IPS-15b (cell line): ENCODE measurements around the gene CHRNA10.
"Not testable (repeated sequence)": the region's sequence is repeated elsewhere in the genome, so short reads cannot be mapped to it uniquely, and the experiment has no call there.

ENCODE experiments used
- H3K27me3 ChIP-seq: one replicate; pipeline ENCODE4 v1.6.1; 2013; ENCODE audit warnings: low read length; ENCODE audit not compliant: control insufficient read depth, insufficient read depth
- H3K36me3 ChIP-seq: one replicate; pipeline ENCODE4 v1.6.1; 2013; ENCODE audit warnings: low read length; ENCODE audit not compliant: control insufficient read depth, insufficient read depth
- H3K4me1 ChIP-seq: one replicate; pipeline ENCODE4 v1.6.1; 2013; ENCODE audit warnings: mild to moderate bottlenecking, low read length; ENCODE audit not compliant: control insufficient read depth, insufficient read depth
- H3K4me3 ChIP-seq: one replicate; pipeline ENCODE4 v1.5.1; 2013; ENCODE audit warnings: low read depth, low read length
- H3K9ac ChIP-seq: one replicate; pipeline ENCODE4 v1.6.1; 2013; ENCODE audit warnings: low read depth, mild to moderate bottlenecking, low read length
- H3K9me3 ChIP-seq: one replicate; pipeline ENCODE4 v1.6.1; 2013; ENCODE audit warnings: mild to moderate bottlenecking, low read length; ENCODE audit not compliant: control insufficient read depth, insufficient read depth

CHRNA10 gene

DNA sequence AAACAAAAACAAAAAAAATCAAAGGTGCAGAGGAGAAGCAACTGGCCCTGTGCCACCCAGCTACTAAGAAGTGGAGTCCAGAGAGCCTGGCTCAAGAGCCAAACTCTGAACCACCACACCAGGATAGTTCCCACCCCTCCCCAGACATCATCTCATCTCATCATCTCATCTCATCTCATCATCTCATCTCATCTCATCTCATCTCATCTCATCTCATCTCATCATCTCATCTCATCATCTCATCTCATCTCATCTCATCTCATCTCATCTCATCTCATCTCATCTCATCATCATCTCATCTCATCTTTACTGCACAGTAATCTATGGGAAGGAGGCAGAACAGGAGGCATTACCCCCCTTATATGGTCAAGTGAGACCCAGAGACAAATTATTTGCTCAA, 8.3 kb downstream of the CHRNA10 start:
- no peaks in the 10 kb centered on the region for H3K27me3 ChIP-seq
- no peaks in the 10 kb centered on the region for H3K9me3 ChIP-seq
- no peak overlapping the region for H3K4me3 ChIP-seq
- peaks cover 2% of the 10 kb centered on the region for H3K36me3 ChIP-seq
- no peak overlapping the region for H3K9ac ChIP-seq
- no peaks in the 10 kb centered on the region for H3K4me1 ChIP-seq

DNA sequence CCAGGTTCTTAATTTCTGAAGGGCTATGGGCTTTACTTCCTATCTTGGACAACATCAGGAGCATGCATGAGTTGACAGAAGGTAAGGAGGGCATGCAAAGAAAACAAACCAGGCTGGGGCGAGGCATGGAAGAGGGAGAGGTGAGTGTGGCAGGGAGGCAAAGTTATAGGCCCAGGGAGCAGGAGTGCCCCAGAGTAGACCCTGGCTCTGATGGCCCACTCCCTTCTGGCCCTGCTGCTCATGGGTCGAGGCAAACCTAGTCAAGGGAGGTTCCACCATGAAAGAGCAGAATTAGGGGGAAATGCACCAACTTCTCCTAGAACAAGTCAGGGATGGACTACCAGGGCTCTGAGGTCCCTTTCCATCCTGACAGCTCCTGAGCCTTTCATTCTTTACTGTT, 10.2 kb downstream of the CHRNA10 start:
- no peaks in the 10 kb centered on the region for H3K4me1 ChIP-seq
- no peaks in the 10 kb centered on the region for H3K9me3 ChIP-seq
- no peak overlapping the region for H3K9ac ChIP-seq
- peaks cover 2% of the 10 kb centered on the region for H3K36me3 ChIP-seq
- no peaks in the 10 kb centered on the region for H3K27me3 ChIP-seq
- no peak overlapping the region for H3K4me3 ChIP-seq

DNA sequence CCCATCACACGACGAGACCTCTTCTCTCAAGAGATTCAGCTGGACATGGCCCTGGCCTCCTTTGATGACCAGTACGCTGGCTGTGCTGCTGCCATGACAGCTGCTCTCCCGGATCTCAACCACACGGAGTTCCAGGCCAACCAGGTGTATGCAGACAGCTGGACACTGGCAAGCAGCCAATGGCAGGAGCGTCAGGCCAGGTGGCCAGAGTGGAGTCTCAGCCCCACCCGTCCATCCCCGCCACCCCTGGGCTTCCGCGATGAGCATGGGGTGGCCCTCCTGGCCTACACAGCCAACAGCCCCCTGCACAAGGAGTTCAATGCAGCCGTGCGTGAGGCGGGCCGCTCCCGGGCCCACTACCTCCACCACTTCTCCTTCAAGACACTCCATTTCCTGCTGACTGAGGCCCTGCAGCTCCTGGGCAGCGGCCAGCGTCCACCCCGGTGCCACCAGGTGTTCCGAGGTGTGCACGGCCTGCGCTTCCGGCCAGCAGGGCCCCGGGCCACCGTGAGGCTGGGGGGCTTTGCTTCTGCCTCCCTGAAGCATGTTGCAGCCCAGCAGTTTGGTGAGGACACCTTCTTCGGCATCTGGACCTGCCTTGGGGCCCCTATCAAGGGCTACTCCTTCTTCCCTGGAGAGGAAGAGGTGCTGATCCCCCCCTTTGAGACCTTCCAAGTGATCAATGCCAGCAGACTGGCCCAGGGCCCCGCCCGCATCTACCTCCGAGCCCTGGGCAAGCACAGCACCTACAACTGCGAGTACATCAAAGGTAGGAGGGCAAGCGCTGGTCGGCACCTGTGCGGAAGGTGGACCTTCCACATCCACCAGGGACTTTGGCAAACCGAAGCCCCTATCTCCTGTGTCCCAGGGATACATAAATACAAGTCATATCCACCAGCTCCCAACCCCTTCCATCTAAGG, 11.3 kb downstream of the CHRNA10 start:
- H3K4me3 ChIP-seq: no peak overlapping the region
- peaks cover under 1% of the 10 kb centered on the region for H3K27me3 ChIP-seq
- H3K4me1 ChIP-seq: no peaks in the 10 kb centered on the region
- H3K9ac ChIP-seq: no peak overlapping the region
- no peaks in the 10 kb centered on the region for H3K9me3 ChIP-seq
- H3K36me3 ChIP-seq: peaks cover 2% of the 10 kb centered on the region

DNA sequence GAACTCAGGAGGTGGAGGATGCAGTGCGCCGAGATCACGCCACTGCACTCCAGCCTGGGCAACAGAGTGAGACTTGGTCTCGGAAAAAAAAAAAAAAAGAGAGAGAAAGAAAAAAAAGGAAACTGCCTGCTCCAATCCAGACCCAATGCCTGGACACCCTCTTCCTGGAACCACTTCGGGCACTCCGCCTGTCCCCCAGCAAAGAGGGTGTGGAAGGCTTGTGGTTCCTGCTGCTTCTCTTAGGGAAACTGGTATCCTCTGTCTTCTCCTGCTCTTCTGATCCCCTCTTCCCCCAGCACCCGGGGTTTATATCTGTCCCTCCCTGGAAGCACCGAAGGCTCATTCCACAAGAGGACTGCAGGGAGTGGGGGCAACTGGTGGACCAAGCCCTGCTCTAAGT, 12.9 kb downstream of the CHRNA10 start:
- Histone ChIP-seq H3K4me1 (no peaks in the 10 kb centered on the region), H3K9me3 (no peaks in the 10 kb centered on the region), H3K4me3 (no peak overlapping the region), H3K27me3 (peaks cover 5% of the 10 kb centered on the region), H3K9ac (no peak overlapping the region), H3K36me3 (no peaks in the 10 kb centered on the region)

DNA sequence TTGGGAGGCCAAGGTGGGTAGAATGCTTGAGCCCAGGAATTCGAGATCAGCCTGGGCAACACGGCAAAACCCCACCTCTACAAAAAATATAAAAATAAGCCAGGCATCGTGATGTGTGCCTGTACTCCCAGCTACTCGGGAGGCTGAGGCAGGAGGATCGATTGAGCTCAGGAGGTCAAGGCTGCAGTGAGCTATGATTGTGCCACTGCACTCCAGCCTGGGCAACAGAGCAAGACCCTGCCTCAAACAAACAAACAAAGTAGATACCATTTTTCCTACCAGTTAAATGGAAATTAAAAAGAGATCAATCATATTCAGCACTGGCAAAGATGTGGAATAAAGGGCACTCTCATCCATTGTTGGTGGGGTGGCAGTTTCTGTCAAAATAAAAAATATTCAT, 13.9 kb downstream of the CHRNA10 start:
- not testable (repeated sequence) for H3K27me3 ChIP-seq, H3K9ac ChIP-seq, H3K9me3 ChIP-seq, H3K4me1 ChIP-seq, H3K4me3 ChIP-seq, H3K36me3 ChIP-seq

DNA sequence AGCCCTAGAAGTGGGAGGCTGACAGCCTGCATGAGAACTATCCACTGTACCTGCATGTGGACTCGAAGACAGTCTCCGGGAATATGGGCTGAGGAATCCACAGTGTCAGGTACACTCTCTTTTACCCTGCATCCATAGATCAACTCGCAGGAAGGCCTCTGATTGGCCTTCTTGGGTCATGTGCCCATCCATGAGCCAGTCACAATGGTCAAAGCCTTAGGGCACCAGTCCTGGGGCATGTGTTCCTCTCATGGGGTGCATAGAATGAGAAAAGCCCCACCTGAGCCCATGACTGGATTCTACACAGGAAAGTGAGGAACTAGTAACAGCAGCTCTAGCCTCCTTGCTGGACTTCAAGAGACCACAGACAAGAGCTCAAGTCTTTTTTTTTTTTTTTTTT, 15.6 kb downstream of the CHRNA10 start:
- Histone ChIP-seq H3K9ac (no peak overlapping the region), H3K27me3 (peaks cover 5% of the 10 kb centered on the region), H3K4me3 (no peak overlapping the region), H3K4me1 (no peaks in the 10 kb centered on the region), H3K9me3 (no peaks in the 10 kb centered on the region), H3K36me3 (no peaks in the 10 kb centered on the region)

DNA sequence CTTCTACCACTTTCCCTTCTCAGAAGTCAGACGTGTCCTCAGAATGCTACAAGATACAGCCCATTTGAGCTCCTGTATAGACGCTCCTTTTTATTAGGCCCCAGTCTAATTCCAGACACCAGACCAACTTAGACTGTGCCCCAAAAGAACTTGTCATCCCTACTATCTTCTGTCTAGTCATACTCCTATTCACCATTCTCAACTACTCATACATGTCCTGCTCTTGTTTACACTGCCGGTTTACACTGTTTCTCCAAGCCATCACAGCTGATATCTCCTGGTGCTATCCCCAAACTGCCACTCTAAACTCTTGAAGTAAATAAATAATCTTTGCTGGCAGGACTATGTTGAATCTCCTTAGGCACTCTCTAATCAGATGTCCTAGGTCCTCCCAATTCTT, 18.7 kb downstream of the CHRNA10 start:
- not testable (repeated sequence) for H3K9me3 ChIP-seq, H3K4me1 ChIP-seq, H3K36me3 ChIP-seq, H3K9ac ChIP-seq, H3K27me3 ChIP-seq, H3K4me3 ChIP-seq

DNA sequence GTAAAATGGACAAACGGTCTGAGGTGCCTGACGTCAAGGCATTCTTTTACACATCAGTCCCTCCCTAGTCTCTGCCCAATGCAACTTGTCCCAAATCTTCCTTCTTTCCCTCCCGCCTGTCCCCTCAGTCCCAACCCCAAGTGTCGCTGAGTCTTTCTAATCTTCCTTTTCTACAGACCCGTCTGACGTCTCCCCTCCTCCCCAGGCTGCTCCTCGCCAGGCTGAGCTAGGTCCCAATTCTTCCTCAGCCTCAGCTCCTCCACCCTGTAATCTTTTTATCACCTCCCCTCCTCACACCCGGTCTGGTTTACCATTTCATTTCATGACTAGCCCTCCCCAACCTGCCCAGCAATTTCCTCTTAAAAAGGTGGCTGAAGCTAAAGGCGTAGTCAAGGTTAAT, 21.8 kb downstream of the CHRNA10 start:
- not testable (repeated sequence) for H3K27me3 ChIP-seq, H3K4me1 ChIP-seq, H3K9ac ChIP-seq, H3K4me3 ChIP-seq, H3K36me3 ChIP-seq, H3K9me3 ChIP-seq

DNA sequence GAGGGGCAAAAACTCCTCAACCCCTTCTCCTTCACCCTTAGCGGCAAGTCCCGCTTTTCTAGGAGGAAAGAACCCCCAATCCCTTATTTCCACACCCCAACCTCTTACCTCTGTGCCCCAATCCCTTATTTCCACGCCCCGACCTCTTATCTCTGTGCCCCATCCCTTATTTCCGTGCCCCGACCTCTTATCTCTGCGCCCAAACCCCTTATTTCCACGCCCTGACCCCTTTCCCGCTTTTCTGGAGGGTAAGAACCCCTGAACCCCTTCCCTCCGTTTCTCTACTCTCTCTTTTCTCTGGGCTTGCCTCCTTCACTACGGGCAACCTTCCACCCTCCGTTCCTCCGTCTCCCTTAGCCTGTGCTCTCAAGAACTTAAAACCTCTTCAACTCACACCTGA, 22.3 kb downstream of the CHRNA10 start:
- H3K9me3 ChIP-seq, H3K27me3 ChIP-seq, H3K36me3 ChIP-seq, H3K4me3 ChIP-seq, H3K9ac ChIP-seq, H3K4me1 ChIP-seq: not testable (repeated sequence)

DNA sequence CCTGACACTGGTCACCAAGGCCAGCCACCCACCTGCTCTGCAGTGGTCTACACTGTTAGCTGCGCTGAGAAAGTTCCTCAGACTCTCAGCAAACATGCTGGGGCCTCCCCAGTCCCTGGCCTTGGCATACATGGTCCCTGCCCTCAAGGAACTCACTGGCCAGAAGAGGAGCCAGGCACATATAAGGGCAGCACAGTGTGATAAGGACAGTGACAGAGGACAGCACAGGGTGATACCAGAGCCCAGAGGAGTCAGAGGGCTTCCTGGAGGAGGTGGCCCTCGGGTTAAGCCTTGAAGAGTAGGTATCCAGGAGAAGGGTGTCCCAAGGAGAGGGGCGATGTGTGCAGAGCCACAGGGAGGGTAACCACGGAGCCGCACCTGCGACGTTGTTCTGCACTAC, 25.6 kb downstream of the CHRNA10 start:
- Histone ChIP-seq H3K4me3 (no peak overlapping the region), H3K36me3 (no peaks in the 10 kb centered on the region), H3K4me1 (peaks cover 2% of the 10 kb centered on the region), H3K27me3 (peaks cover 6% of the 10 kb centered on the region), H3K9ac (no peak overlapping the region), H3K9me3 (no peaks in the 10 kb centered on the region)

DNA sequence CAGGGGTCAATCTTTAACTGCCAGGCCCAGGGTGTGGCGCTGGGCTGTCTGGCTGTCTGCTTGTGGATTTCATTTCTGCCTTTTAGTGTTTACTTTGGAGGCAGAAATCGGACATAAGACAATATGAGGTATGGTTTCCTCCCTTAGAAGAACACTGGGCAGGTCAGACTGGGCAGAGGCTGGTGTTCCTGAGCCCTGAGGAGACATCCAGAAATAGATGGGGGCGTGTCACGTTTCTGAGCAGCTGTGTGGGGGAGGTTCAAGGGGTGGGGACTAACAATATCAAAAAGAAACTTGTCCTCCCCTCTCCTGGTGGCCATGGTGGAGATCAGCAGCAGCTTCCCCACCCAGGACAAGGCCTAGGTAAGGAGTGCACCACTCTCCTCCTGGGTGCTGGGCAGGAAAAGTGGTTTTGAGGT, 26.4 kb downstream of the CHRNA10 start, which contains the start of gene ART1:
TSS of gene ART1 (plus strand) at position 312 of the 419 bp plus-strand sequence. CDS start 14,086 bp downstream, outside the sequence.
- Histone ChIP-seq H3K4me1 (peaks cover 2% of the 10 kb centered on the region), H3K9me3 (no peaks in the 10 kb centered on the region)

DNA sequence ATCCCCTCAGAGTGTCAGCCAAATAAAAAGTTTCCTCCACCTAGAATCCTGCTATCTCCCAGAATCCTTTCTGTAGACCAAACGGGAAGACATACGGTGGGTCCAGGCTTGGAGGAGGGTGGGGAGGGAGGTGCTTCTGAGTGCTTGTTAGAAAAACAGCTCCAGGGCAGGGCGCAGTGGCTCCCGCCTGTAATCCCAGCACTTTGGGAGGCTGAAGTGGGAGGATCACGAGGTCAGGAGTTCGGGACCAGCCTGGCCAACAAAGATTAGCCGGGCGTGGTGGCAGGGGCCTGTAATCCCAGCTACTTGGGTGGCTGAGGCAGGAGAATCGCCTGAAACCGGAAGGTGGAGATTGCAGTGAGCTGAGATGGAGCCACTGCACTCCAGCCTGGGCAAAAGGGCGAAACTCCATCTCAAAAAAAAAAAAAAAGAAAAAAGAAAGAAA, 28.1 kb downstream of the CHRNA10 start:
- peak overlapping the region; percentile 68 for H3K9ac ChIP-seq
- H3K36me3 ChIP-seq, H3K27me3 ChIP-seq, H3K9me3 ChIP-seq, H3K4me1 ChIP-seq: not testable (repeated sequence)
- peak overlapping the region; percentile 70 for H3K4me3 ChIP-seq

More for the DNA sequence above, 26.4 kb downstream of the CHRNA10 start, which contains the start of gene ART1:
- no peak within 1 kb of the TSS for H3K4me3 ChIP-seq
- no peaks in the 10 kb centered on the region for H3K36me3 ChIP-seq
- no peak within 1 kb of the TSS for H3K9ac ChIP-seq
- peaks cover 6% of the 10 kb centered on the region for H3K27me3 ChIP-seq
